HG03064 (cell line): ENCODE data around the gene RPE65.
"Not testable (repeated sequence)": the region's sequence is repeated elsewhere in the genome, so short reads cannot be mapped to it uniquely, and the experiment has no call there.

Experiments used
- ATAC-seq: cut with Tn5 transposase; IDR thresholded peaks from one replicate; pipeline ENCODE4 v1.9.1; 2021; ENCODE audit warnings: low read depth; ENCODE audit not compliant: unreplicated experiment

The RPE65 gene

DNA sequence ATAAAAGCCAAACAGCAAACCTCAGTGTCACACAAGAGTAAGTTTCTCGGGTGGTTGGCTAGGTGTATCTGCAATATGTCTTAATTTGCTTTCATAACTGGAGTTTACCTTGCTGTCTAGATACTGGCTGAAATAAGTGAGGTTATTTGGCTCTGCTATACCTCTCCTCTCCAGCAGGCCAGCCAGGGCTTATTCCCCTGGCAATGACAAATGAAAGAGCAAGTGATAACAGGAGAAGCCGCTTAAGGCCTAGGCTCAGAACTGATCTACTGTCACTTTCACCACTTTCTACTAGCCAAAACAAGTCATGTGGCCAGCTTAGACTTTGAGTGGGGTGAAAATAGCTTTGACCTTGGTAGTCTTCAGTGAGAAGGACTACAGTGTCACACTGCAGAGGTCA, 4.8 kb upstream of the RPE65 start:
- no peak for ATAC-seq

DNA sequence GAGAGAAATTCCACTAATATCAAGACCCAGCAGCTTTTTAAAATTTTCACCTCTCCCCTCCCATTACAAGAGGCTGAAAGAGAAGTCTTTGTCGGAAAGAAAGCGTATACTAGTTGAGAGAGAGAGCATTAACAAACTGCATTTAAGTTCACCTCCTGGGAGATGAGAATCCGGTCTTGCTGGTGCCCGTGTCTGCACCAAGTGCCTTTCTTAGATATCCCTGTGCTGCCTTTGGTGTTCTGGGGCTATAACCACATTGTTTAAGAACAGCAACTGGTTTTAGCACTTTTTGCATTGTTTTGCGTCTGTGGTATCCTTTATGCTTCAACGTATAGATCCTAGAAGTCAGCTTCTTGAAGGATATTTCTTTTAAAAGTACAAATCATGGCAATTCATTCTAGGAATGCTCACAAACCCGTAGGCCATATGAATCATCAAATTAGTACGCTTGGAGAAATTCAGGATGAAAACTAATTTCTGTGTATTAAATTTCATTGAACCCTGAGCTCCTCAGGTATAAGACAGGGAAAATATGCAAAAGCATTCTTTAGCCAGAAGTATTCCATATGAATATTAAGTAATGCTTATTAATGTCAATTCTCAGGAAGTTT, 3.4 kb upstream of the RPE65 start:
- ATAC-seq, result no peak

DNA sequence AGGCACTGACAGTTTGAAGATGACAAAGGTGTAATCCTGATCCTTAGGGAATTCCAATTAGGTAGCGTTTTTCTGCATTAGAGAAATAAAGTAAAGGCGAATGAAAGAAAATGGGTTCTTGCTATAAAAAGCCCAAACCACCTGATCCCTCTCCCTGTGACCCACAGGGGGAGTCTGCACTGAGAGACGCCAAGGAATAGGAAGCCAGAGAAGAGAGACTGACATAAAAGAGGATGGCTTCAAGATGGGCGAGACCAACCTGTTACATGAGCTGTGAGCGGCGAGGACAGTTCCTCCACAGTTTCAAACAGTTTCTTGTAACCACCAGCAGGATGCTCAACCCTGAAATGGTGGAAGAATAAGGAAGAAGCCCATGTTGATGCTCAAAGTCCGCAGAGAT, 1.4 kb downstream of the RPE65 start:
- no peak for ATAC-seq

DNA sequence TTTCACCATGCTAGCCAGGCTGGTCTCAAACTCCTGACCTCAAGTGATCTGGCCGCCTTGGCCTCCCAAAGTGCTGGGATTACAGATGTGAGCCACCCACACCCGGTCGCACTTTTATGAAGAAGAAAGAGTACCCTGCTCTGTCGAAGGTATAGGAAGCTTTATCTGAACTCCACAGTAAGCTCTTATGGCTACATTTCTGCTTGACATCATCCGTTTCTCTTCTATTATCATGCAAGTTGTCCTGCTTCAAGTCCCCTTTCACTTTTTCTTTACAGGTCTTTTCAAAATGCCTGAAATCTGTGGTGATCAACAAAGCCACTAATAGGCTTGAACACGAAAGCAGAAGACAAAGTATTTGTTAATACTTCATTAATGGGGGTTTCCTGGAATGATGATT, 4.0 kb downstream of the RPE65 start:
- ATAC-seq, result no peak

DNA sequence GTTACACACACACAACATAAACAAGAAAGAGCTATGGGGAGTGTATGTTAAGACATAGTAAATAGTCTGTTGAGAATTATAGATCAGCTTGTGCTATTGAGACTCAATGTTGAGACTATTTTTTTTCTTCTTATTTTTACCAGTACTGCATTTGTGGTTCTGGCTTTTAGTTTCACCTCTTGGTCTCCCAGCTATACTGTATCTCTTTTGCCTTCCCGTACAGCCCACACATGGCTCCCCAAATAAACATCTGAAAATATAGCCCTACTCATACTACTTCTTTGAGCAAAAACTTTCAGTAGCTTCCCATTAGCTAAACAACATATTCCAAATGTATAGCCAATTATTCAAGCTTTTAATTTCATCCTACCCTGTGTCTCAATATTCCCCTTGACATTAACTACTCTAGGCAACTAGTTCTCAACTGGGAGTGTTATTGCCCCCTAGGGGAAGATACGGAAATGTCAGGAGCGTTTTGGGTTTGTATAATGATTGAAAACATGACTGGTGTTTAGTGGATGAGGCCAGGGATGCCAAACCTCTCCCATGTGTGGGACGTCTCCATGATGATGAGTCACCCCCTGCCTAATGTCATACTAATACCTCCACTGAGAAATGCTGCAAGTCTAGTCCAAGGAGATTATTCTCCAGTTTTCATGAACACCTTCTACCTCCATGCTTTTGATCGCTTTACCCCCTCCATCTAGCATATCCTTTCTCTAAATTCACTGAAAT, 6.8 kb downstream of the RPE65 start:
- ATAC-seq, result peak; percentile 76

DNA sequence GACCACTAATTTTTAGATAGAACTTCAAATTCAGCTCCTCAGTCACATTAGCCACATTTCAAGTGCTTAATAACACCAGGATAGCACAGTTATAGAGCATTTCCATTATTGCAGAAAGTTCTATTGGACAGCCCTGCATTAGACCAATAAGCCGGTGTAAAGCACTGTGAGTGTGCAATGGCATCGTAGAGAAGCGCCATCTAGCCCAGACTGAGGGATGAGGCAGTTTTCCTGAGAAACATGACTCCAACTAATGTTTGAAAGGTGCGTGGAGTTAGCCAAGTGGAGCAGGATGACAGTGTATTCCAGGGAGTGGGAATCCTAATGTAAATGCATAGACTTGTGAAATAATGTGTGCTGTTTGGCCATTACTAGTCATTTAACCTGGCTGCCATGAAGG, 7.7 kb downstream of the RPE65 start:
- no peak for ATAC-seq

DNA sequence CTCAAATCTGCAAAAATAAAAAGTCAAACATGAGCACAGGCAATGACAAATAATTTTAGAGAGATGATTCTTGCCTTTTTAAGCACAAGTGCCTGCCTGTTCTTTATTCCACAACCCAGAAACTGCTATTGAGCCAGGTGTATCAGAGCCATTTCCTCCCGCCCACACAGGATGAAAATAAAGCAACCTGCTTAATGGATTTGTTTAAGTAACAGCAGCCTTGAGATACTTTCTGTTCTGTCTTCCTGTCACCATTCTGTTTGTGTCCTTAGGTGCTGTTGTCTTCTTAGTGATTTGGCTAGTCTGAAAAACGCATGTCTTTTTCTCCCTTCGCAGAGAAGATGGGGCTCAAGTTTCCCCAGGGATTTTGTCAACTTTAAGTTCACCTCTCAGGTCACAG, 11.4 kb downstream of the RPE65 start:
- ATAC-seq, result no peak

DNA sequence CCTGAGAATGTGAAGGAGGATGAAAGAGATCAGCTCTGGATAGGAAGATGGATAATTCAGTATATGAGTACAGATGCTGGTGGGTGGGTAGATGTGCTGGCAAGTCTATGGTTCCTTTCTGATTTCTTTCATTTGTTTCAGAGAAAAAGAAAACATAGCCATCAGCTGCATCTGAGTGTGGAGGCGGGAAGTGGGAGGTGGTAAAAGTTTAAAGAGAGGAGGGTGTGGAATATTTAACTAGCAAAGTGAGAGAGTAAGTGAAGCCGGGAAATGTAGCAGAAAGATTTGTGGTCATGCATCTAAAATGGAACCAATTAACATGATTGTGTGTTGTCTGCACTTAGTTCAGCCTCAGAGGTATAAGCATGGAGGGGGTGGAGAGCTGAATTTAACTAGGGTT, 16.4 kb downstream of the RPE65 start:
- no peak for ATAC-seq

DNA sequence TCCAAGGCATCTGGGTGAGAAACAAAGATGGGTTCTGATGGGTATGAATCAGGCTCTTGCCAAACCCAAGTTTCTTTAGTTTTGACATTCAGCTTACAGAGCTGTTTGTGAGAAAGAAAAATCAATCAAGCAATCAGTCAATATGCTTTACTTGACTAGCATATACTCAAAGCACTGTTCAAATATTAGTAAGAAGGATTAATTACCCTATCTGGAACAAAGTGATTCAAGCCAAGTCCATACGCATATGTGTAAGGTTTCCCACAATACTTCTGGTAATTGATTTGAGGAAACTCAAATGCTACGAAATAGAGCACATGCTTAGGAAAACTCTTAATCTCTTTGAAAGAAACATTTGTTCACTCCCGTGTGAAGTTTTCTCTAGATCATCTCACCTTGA, 18.7 kb downstream of the RPE65 start:
- ATAC-seq, result no peak

DNA sequence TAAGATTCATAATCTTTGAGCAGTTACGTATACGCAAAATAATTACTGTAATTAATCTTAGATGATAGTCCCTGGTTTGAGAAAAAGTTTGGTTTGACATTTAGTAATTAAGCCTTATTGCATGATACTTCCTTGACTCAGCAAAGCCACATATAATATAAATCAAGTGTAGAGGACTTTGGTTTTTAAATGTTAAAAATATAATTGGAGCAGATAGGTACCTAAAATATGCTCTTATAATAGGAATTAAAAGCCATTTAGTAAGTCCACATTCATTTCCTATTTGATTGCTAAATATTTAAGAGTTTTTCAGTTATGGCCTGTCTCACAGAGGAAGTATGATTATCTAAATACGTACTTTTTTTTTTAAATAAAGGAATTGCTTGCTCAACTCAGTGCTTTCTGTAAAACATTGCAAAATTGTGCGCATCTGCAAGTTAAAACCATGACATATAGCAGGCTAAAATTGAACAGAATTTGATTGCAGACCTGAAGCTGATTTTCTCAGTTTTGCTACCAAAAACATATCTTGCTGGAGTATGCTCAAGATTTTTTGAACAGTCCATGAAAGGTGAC, 20.4 kb downstream of the RPE65 start:
- no peak for ATAC-seq

DNA sequence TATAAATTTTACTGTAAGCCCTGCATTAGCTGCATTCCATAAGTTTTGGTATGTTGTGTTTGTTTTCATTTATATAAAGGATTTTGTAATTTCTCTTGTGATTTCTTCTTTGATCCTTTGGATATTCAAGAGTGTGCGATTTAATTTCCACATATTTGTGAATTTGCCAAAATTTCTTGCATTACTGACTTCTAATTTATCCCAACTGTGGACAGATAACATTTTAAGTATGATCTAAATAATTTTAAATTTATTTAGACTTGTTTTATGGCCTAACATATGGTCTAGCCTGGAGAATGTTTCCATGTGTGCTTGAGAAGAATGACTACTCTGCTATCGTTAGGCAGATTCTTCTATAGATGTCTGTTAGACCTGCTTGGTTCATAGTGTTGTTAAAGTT, 23.2 kb downstream of the RPE65 start:
- no peak for ATAC-seq

DNA sequence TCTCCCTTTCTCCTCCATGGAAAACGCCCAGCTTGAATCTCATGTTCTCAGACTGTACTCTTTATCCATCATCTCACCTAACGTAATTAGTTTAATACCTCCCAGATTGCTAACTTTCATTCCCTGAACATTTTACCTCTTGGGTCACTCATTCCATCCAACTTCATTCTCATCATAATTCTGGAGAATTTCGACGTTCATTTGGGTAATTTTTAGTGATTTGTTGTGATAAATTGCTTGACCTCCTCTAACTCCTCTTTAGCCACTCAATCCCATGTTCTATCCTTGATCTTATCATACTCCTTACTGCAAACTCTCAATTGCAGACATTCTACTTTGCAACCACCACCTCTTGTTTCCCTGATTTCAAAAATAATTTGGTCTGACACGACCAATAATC, 28.4 kb downstream of the RPE65 start:
- no peak for ATAC-seq

DNA sequence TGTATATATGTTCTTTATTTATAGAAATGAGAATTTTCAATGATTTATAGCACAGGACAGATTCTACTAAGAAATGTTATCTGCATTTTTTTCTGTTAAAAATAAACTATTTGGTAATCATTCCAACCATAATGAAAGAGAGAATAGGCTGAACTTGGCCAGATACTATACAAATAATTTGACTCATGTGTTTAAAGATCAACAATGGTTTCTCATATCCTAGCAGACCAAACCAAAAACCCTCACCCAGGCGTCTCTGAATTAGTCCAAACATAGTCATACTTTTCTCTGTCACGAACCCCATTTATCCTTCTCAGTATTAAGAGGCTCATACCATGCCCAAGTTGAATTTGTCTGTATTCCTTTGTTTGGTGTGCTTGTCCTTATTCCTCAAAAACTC, 40.3 kb downstream of the RPE65 start:
- ATAC-seq, result no peak

DNA sequence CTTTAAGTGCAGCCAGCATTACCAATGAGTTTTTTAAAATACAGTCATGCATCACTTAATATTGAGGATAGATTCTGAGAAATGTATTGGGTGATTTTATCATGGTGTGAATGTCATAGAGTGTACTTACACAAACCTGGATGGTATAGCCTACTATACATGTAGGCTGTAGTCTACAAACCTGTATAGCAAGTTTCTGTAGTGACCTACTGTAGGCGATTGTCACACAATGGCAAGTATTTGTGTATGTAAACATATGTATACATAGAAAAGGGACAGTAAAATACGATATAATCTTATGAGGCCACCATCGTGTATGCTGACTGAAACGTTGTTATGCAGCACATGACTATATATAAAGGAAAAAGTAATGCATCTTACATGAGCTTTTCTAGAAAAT, 48.2 kb downstream of the RPE65 start:
- no peak for ATAC-seq

DNA sequence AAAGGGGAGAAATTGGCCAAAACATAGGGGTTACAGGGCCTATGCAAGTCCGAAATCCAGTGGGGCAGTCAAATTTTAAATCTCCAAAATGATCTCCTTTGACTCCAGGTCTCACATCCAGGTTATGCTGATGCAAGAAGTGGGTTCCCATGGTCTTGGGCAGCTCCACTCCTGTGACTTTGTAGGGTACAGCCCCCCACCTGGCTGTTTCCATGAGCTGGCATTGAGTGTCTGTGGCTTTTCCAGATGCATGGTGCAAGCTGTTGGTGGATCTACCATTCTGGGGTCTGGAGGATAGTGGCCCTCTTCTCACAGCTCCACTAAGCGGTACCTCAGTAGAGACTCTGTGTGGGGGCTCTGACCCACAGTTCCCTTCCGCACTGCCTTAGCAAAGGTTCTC, 54.2 kb downstream of the RPE65 start:
- not testable (repeated sequence) for ATAC-seq

DNA sequence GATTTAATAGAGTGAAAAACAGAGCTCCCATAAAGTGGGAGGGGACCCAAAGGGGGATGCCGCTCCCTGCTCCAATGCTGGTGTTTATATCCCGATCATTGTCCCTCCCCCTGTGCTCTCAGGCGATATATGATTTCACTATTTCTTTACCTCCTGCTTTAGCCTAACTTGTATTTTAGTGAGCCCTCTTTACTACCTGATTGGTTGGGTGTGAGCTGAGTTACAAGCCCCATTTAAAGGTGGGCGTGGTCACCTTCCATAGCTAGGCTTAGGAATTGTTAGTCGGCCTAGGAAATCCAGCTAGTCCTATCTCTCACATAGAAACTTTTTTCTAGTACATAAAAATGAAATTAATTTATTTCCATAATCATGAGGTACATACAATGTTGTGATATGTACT, 57.3 kb downstream of the RPE65 start:
- ATAC-seq, result not testable (repeated sequence)

DNA sequence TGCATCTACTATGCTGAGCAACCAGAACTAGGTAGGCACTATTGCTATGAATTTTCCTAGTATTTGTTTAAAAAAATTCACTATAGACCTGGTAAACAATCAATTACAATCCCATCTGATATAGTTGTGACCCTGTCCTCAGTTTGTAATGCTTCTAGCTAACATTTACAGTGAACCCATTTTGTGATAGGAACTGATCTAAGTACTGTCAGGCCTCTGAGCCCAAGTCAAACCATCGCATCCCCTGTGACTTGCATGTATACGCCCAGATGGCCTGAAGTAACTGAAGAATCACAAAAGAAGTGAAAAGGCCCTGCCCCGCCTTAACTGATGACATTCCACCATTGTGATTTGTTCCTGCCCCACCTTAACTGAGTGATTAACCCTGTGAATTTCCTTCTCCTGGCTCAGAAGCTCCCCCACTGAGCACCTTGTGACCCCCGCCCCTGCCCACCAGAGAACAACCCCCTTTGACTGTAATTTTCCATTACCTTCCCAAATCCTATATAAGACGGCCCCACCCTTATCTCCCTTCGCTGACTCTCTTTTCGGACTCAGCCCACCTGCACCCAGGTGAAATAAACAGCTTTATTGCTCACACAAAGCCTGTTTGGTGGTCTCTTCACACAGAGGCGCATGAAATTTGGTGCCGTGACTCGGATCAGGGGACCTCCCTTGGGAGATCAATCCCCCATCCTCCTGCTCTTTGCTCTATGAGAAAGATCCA, 63.8 kb downstream of the RPE65 start:
- not testable (repeated sequence) for ATAC-seq

DNA sequence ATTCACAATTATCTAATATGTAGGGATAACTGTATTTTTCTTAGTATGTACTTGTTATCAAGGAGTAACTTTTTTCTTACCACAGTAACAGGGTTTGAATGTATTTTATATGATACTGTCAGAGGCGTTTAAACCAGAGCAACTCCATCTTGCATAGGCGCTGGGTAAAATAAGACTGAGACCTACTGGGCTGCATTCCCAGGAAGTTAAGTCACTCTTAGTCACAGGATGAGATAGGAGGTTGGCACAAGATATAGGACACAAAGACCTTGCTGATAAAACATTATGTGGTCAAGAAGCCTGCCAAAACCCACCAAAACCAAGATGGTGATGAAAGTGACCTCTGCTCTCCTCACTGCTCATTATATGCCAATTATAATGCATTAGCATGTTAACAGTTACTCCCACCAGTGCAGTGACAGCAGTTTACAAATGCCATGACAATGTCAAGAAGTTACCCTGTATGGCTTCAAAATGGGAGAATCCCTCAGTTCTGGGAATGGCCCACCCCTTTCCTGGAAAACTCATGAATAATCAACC, 64.8 kb downstream of the RPE65 start:
- no peak for ATAC-seq

DNA sequence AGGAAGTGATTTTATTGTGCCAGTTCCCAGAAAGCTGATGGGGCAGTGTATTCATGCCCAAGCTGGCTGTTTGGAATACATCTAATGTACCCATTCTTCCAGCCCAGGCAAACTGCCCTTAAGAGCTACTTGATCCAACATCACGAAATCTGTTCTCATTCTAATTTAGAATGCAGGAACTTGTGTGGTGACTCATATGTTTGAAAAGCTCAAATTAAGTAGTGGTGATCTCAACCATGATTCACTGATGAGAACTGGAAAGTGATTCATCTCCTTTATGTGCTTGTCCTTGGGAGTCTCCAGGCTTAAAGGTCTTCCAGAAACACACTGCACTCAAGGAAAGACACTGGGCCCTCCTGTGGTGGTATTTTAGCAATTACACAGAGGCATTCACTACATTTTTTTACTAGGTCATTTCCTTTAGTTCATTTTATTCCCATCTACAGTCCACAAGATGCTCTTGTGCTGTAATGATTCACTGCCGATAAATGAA, 65.4 kb downstream of the RPE65 start:
- ATAC-seq, result no peak

DNA sequence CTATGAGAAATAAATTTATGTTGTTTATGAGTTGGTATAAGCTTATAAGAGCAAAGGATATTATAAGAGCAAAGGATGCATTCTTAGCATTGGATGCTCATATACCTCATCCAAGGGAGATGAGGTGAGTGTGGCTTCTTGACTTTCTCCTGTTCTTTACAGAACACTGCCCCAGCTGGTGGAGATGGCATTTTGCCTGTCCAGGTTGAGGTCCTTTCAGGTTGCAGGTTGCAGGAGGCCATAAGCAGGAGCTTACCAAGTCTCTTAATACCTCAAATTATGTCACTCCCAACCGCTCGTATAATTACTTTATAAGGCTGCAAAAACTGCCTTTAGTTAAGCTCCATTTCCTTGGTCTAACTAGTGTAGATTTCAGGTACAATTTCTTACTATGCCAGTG, 66.7 kb downstream of the RPE65 start:
- ATAC-seq, result no peak

DNA sequence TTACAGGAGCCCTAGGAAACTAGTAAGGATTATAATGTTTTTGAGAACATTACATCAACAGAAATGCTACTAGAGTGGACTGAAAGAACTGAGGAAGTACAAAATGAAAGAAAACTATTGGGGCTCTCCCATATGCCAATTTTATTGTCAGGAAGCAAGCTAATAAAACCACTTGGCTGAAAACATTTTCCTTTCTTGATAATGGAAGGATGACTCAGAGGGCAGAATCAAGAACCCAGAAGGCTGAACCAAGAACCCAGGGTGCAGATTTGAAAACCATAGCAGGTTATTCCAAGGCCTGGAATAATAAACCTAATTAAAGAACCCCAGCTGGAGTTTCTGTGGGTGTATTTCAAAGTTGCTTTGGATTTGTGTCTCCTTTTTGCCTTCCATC, 70.7 kb downstream of the RPE65 start:
- ATAC-seq, result no peak
